ENCODE results near the gene TBX3.
A peak's percentile ranks its signal among the peaks of the same experiment; 100 is the strongest.
"Not testable (repeated sequence)": the region's sequence is repeated elsewhere in the genome, so short reads cannot be mapped to it uniquely, and the experiment has no call there.

TBX3 gene

GRCh38 chr12:114684098-114684869 lies at the start of gene TBX3:
Gene TBX3 (minus strand): TSS chr12:114684175. CDS start chr12:114683200, 975 bp downstream.
- peak within 1 kb of the TSS; percentile 94 for H3K4me3 ChIP-seq (ENCODE audit: low read length)
- TF ChIP-seq, protein P1, sequence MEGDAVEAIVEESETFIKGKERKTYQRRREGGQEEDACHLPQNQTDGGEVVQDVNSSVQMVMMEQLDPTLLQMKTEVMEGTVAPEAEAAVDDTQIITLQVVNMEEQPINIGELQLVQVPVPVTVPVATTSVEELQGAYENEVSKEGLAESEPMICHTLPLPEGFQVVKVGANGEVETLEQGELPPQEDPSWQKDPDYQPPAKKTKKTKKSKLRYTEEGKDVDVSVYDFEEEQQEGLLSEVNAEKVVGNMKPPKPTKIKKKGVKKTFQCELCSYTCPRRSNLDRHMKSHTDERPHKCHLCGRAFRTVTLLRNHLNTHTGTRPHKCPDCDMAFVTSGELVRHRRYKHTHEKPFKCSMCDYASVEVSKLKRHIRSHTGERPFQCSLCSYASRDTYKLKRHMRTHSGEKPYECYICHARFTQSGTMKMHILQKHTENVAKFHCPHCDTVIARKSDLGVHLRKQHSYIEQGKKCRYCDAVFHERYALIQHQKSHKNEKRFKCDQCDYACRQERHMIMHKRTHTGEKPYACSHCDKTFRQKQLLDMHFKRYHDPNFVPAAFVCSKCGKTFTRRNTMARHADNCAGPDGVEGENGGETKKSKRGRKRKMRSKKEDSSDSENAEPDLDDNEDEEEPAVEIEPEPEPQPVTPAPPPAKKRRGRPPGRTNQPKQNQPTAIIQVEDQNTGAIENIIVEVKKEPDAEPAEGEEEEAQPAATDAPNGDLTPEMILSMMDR (conservative IDR thresholded peaks at IDR 0.05; ENCODE audit: low read length), result peak; percentile 56
- DNase-seq (ENCODE audit: low read depth), result peak; percentile 100

- DNase-seq (ENCODE audit: low read depth), result no peak
- H3K4me3 ChIP-seq (ENCODE audit: low read length), result no peak overlapping the region
- TF ChIP-seq, protein P1 (conservative IDR thresholded peaks at IDR 0.05; ENCODE audit: low read length), result no peak
Measured at GRCh38 chr12:114732426-114733030, 48.6 kb upstream of the TBX3 start.

DNA sequence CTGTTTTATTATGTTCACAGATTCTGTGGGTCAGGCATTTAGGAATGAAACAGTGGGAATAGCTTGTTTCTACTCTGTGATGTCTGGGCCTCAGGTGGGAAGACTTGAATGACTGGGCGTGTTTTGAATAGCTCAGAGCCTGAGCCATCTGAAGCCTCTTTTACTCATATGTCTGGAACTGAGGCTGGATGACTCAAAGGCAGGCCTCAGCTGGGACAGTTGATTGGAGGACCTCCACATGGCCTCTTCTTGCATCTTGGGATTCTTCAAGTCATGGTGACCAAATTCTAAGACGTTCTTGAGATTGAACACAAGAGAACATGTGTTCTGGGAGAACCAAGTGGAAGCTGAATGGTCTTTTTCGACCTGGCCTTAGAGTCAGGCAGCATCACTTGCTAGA lies 45.8 kb upstream of the TBX3 start:
- DNase-seq (ENCODE audit: low read depth), result peak; percentile 66
- TF ChIP-seq, protein P1 (conservative IDR thresholded peaks at IDR 0.05; ENCODE audit: low read length), result no peak
- H3K4me3 ChIP-seq (ENCODE audit: low read length), result no peak overlapping the region

DNA sequence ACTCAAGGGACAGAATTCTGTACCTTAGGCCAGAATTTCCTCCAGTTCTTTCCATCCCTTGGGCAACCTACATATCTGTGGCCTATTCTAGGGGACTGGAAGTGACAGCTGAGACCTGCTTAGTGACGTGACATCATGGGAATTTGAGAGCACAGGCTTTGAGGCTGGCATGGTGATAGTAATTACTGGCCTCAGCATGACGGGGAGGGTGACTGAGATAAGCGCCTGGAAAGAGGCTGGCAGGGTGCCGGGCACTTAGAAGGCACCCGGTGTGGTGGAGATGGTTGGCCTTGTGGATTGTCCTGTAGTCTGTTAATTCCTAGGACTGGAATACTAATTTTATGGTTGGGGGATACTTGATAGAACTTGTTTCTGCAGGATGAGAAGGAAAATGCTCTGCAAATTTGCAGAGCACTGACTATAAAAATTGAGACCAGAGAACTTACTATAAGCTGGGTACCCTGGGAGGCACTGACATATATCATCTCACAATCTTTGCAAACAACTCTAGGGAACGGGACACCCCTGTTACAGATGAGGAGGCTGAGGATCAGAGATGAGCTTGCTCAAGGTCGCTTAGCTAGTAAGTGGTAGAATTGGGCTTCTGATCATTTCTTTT lies 42.2 kb upstream of the TBX3 start:
- no peak overlapping the region for H3K4me3 ChIP-seq (ENCODE audit: low read length)
- DNase-seq (ENCODE audit: low read depth), result no peak
- TF ChIP-seq, protein P1 (conservative IDR thresholded peaks at IDR 0.05; ENCODE audit: low read length), result no peak

DNA sequence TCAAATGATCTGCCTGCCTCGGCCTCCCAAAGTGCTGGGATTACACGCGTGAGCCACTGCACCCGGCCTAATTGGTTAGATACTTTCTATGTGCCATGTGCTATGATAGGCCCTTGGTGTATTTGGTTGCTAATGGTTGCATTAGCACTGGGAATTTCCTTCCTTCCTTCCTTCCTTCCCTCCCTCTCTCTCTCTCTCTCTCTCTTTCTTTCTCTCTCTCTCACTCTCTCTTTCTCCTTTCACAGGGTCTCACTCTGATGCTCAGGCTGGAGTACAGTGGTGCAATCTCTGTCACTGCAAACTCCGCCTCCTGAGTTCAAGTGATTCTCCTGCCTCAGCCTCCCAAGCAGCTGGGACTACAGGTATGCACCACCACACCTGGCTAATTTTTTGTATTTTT lies 38.2 kb upstream of the TBX3 start:
- not testable (repeated sequence) for DNase-seq (ENCODE audit: low read depth); H3K4me3 ChIP-seq (ENCODE audit: low read length)

DNA sequence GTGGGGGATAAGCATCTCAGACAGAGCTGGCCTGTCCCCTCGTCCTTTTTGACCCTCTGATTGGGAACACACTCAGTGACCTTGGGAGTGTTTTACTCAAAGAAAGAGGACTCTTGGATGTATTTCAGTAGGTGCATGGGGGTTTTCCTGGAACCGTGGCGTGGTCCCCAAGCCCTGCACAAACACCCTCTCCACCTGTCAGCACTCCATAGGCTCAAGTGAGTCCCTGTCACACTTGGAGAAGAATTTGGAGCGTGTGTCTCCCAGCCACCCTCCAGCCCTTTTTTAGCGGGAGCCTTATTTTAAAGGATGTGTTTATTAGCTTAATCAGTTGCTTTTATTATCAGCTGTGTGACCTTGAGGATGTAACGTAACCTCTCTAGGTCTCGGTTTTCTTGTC lies 37.3 kb upstream of the TBX3 start:
- no peak for DNase-seq (ENCODE audit: low read depth)
- TF ChIP-seq, protein P1 (conservative IDR thresholded peaks at IDR 0.05; ENCODE audit: low read length), result no peak
- H3K4me3 ChIP-seq (ENCODE audit: low read length), result no peak overlapping the region

DNA sequence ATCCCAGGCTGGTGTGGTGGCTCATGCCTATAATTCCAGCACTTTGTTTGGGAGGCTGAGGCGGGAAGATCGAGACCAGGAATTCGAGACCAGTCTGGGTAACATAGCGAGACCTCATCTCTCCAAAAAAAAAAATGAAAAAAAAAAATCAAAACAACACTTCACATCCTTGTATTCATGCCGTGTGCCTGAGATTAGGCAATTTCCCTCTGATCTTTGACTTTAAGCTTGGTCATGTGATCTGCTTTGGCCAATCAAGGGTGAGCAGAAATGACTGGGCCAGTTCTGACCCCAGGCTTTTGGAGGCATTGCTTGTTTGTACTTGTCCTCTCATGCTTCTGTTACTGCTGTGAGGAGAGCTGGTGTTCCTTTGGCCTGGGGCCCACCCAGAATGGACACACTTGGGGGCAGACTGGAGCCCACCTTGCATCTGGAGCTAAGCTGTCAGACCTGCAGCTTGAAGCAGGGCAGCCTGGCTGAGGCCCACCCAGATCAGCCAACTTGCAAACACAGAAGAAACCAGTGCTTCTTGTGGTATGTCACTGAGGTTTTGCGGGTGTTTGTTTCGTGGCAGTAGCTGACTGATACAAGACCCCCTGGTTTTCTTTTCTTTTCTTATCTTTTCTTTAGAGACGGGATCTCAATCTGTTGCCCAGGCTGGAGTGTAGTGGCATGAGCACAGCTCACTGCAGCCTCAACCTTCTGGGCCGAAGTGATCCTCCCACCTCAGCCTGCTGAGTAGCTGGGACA lies 29.7 kb upstream of the TBX3 start:
- TF ChIP-seq, protein P1 (conservative IDR thresholded peaks at IDR 0.05; ENCODE audit: low read length), result no peak
- no peak overlapping the region for H3K4me3 ChIP-seq (ENCODE audit: low read length)
- no peak for DNase-seq (ENCODE audit: low read depth)

Measured in AG10803 (cell line).